Stimulated activated CD8-positive, alpha-beta memory T cell treated with anti-CD3 and anti-CD28 coated beads, Interleukin-7, amount 100 ng/mL, for 48 hours (primary cell): Measurements from ENCODE around the gene ANKRD28.
"Not testable (repeated sequence)": the region's sequence is repeated elsewhere in the genome, so short reads cannot be mapped to it uniquely, and the experiment has no call there.

Source experiments
- DNase-seq, 2 donors: peaks; one replicate each; pipeline ENCODE4 v3.0.0-alpha.2; 2020; ENCODE audit warnings: low read depth in 1 of 2; ENCODE audit errors: extremely low read depth in 1 of 2

ANKRD28 gene

DNA sequence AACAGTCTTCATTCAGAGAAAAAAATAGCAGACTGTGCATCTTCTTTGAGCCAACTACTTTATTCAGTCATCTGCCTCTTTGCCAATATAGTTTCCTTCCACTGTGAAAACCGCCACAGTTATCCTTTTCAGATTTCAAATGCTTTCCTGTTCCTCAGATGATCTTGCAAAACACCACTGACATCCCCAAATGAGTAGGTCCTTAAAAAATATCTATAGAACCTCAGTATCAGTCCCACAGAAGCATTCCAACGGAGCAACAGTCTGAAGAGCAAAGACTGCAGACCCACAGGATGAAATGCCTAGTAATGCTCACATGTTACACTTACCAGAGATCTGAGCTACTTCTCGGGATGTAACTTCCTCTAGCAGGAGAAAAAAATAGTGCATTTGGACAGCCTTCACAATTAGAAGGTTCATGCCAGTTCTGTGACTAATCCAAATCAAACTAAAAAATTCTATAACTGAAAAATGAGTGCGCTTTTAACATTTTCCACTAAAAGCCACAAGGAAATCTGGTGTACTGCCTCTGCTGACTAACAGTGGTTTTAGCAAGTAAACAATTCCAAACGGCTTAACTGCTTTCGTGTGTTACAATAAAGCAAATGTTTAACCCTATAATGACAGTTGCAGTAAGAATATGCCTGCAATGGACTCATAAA lies at the start of gene ANKRD28:
Gene ANKRD28, minus strand, starts transcription at position 338 of the 662 bp plus-strand sequence. CDS start 1,458 bp downstream, outside the sequence.
- DNase-seq = no peak

DNA sequence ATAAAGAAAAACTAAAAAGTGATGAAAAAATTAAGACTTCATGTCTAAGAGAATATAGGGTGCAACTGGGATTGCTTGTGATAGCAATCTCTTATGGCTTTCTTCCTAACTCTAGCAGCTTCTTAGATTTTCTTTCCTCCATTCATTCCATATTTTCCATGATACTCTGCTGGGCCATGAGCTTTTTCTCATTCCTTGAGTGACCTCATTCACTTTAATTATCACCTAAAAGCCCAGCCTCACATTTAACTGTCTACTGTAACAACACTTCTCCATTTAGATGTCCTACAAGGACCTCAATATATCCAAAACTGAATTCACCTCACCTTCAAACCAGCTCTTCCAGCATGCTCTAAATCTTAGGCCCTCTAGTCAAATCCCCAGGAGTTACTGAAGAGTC lies 49.5 kb upstream of the ANKRD28 start:
- DNase-seq = no peak

DNA sequence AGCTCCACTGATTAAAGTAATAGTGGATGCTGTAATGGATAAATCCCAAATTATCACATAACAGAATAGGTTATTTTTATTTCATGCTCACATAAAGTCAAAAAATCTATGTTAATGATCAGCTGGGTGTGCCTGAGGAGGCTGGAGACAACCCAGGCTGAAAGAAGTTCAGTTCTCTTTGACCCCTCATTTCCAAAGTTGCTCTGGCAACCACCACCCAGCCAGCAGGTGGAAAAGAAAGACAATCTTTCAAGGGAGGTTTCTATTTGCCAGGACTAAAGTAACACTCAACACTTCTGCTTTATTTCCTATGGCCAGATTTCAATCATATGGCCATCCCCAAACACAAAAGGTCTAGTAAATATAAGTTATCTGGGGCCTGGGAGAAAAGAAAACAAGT lies 48.8 kb upstream of the ANKRD28 start:
- no peak for DNase-seq

DNA sequence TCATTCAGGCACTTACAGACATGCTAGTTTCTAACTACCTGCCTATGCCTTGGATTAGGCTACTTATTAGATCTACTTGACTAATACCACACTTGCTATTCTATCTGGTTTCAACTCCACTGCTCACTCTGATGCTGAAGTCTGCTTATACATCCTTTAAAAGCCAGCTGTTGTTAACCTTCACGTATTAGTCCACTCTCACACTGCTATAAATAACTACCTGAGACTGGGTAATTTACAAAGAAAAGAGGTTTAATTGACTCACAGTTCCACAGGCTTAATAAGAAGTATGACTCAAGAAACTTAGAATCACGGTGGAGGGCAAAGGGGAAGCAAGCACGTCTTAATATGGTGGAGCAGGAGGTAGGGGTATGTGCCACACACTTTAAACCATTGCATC lies 47.7 kb upstream of the ANKRD28 start:
- DNase-seq = no peak

DNA sequence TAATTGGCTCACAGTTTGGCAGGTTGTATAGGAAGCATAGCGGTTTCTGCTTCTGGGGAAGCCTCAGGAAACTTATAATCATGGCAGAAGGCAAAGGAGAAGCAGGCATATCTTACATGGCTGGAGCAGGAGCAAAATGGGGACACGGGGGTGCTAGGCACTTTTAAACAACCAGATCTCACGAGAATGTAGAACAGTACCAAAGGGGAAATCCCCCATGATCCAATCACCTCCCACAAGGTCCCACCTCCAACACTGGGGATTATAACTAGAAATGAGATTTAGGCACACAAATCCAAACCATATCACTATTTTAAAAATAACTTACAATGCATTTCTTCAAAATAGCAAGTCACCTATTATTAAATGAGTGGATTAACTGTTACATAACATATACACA lies 47.1 kb upstream of the ANKRD28 start:
- DNase-seq = no peak

DNA sequence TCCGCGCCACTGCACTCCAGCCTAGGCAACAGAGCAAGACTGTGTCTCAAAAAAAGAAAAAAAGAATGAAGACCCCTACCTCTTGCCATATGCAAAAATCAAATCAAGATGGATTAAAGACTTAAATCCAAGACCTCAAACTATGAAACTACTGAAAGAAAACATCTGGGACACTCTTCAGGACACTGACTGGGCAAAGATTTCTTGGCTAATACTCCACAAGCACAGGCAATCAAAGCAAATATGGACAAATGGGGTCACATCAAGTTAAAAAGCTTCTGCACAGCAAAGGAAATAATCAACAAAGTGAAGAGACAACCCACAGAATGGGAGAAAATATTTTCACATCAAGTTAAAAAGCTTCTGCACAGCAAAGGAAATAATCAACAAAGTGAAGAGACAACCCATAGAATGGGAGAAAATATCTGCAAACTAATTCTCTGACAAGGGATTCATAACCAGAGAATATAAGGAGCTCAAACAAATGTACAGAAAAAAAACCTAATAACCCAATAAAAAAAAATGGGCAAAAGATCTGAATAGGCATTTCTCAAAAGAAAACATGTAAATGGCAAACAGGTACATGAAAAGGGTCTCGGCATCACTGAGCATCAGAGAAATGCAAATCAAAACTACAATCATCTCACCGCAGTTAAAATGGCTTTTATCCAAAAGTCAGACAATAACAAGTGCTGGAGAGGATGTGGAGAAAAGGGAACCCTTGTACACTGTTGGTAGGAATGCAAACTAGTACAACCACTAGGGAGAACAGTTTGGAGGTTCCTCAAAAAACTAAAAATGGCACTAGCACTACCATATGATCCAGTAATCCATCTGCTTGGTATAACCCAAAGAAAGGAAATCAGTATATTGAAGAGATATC lies 43.6 kb upstream of the ANKRD28 start:
- not testable (repeated sequence) for DNase-seq

DNA sequence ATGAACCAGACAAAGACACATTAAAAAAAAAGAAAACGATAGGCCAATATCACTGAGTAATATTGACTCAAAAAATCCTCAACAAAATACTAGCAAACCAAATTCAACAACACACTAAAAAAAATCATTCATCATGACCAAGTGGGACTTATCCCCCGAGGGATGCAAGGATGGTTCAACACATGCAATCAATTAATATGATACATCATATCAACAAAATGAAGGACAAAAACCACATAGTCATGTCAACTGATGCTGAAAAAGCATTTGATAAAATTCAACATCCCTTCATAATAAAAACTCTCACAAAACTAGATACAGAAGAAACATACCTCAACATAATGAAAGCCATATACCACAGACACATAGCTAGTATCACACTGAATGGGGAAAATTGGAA lies 41.8 kb upstream of the ANKRD28 start:
- DNase-seq = no peak

DNA sequence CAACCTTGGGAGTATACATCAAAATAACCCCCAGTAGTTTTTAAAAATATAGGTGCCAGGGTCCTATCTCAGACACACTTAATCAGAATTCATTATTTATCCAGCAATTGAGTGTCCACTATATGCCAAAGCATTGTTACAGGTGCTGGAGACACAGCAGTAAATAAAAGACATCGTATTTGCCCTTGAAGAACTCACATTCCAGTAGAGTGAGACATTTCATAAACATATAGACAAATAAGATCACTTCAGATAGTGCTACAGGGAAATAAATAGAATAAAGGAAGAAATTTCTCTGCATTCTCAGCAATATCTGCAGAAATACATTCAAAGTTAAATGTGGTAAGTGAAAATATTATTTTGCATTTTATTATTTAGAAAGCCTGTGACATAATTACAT lies 34.1 kb upstream of the ANKRD28 start:
- no peak for DNase-seq

DNA sequence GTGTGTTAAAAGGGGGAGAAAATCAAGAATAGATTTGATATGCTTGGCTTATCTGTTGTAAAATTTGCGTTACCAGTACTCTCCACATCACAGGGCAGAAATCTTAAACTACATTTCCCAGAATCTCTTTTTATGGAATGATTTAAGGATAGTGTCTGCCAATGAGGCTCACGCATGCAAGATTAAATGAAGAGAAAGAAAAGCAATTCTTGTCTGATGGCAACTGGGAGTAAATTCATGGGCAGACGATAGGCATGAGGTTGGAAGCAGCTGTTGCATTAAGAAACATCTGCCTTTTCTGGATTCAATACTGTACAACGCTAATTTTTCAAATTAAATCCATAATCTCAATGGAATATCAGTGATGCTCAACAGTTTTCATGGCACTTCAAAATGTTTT lies 27.2 kb upstream of the ANKRD28 start:
- no peak for DNase-seq

DNA sequence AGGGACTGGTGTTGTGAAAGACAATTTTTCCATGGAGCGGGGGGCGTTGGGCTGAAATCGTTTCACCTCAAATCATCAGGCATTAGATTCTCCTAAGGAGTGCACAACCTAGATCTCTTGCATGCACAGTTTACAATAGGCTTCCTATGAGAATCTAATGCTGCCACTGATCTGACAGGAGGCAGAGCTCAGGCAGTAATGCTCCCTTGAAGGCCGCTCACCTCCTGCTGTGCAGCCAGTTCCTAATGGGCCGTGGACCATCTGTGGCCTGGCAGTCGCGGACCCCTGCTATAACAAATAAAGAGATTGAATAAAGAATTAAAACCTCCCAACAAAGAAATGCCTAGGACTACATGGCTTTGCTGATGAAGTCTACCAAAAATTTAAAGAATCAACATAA lies 25.3 kb upstream of the ANKRD28 start:
- DNase-seq = no peak

DNA sequence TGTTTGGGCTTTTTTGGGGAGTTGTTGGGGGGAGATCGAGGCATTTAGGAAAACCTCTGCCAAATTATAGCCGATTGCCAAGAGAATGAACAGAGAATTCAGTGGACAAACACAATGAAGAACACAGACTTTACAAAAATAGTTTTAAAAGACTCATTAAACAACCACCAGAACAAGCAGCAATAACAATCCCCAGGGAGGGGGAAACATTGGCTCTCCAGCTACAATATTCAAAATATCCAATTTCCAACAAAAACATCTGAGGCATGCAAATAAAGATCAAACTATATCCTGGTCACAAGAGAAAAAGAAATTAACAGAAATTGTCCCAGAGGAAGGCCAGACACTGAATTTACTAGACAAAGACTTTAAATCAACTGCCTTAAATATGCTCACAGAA lies 24.5 kb upstream of the ANKRD28 start:
- no peak for DNase-seq

DNA sequence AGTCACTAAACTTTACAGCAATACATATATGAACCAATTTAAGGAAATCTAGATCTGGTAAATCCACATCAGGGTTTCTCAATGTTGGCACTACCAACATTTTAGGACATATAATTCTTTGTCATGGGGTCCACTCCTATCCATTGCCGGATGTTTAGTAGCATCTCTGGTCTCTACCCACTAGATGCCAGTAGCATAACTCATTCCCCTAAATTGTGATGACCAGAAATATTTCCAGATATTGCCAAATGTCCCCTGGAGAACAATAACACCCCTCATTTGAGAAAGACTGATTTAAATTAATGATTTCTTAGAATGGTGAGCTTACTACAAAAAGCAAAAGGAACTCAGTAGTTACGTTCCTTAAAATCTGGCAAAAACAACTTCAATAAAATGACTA lies 23.1 kb upstream of the ANKRD28 start:
- DNase-seq = no peak

DNA sequence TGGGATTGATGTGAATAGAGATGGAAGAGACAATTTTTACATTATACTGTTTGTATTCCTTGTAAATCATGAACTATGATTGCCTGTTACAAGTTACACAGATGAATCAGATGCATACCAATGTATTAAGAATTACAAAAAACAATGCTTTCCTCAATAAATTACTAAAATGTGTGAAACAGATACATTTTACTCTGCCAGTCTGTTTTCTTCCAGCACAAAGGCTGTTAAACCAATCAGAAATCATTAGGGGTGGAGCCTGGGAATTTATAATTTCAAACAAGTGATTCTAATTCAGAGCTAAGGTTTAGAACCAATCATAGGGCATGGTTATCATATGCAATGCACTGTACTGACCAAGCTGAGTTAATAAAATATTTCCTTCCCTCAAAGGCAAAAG lies 21.8 kb upstream of the ANKRD28 start:
- DNase-seq = no peak

DNA sequence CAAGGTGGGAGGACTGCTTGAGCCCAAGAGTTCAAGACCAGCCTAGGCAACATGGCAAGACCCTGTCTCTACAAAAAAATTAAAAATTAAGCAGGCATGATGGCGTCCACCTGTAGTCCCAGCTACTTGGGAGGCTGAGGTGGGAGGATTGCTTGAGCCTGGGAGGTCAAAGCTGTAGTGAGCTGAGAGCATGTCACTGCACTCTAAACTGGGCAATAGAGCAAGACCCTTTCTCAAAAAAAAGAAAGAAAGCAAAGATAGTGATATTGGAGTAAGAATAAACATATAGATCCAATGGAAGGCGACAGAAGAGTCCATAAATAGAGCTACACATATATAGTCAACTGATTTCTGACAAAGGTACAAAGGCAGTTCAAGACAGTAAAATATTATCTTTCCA lies 21.3 kb upstream of the ANKRD28 start:
- no peak for DNase-seq

DNA sequence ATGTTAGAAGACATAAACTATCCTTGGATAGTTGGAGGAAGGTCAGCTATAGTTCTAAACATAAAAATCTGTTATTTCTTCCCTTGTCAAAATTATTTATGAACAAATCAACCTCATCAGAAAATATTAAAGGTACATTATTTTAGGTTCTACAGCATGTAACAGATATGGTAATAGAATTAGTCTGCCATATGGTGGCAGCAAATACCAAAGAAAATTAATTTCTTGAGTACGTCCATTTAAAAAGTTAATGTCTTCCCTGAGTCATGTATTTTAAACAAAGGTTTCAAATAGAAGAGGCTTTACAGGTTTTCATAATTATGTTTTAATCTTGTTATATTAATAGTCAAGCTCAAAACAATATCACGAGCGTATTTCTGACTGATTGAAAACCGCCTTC lies 17.9 kb upstream of the ANKRD28 start:
- DNase-seq = no peak

DNA sequence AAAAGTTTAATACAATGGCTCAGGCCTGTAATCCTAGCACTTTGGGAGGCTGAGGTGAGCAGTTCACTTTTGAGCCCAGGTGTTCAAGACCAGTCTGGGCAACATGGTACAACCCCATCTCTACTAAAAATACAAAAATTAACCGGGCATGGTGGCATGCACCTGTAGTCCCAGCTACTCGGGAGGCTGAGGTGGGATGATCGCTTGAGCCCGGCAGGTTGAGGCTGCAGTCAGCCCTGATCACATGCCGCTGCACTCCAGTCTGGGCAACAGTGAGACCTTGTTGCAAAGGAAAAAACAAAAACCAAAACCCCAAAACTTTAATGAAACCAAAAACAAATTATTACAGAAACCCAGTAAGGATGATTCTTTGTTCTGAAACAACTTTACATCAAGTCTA lies 15.3 kb upstream of the ANKRD28 start:
- not testable (repeated sequence) for DNase-seq

DNA sequence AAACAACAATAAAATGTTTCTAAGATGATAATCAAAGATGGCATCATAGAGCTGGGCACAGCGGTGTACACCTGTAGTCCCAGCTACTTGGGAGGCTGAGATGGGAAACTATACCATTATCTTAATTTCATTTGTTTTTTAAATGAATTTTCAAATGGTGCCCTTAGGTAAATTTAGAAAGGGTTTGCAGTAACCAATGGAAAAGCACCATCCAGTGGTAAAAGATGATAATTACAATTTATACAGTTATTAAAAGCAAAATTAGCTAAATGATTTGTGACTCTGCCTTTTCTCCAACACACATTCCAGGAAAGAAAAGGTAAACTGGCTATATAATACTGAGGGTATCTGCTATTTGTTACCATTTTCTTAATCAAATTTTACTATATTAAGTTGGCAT lies 14.4 kb upstream of the ANKRD28 start:
- DNase-seq = no peak

DNA sequence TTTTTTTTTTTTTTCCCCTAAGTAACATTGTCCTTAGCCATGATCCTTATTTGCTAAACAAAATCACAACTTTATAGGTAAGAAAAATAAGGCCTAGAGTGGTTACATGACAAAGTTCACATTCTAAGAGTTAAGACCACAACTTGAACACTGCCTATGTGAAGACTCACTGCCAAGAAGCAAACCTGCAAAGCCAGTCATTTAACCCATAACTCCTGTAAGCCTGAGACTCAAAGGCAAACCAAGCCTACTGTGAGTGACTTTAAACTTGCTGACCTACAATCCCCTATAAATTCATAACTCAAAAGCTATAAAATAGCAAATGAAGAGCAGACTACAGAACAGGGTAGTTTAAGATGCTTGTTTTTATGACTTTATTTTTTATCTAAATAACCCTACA lies 12.9 kb upstream of the ANKRD28 start:
- DNase-seq = no peak

DNA sequence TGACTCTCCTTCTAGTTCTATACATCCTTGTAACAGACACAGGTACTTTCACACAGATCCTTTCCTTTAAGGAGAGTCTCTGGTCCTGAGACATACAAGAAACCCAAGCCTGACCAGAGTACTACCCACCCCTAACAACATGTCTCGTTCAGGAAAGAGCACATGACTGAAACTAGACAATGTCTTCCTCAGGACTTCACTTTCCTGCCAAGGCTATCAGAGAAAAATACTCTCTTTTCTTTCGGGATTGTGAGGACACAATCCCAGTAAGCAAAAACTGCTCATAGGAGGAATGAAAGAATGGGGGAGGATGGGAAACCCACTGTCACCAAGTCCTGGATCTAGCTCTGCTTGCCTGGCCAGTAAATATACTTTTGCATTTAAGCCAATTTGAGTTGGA lies 11.5 kb upstream of the ANKRD28 start:
- no peak for DNase-seq

DNA sequence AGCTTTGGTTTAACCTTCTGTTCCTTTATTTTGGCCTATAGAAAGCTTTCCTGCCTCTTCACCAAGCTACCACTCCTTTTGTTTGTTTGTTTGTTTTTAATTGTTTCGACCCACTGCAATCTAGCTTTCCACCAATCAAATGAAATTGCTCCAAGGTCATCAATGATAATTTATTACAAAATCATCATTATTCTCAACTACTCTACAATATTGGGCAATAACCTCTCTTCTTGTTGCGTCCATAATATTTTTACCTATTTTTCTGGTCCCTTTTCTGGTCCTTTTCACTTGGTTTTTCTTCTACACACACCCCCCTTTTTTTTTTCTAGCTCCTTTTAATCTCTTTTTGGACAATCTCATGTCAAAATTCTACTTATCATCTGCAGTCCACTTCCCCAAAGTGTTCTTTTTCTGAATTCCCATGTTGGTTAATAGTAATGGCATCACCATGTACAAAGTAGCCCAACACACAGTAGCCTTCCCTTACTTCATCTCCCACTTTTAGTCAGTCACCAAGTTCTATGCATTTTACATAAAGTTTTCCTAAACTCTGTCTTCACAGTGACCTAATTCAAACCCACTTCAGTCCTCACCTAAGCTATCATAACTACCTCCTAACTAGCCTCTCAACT lies 11.0 kb upstream of the ANKRD28 start:
- DNase-seq = no peak

DNA sequence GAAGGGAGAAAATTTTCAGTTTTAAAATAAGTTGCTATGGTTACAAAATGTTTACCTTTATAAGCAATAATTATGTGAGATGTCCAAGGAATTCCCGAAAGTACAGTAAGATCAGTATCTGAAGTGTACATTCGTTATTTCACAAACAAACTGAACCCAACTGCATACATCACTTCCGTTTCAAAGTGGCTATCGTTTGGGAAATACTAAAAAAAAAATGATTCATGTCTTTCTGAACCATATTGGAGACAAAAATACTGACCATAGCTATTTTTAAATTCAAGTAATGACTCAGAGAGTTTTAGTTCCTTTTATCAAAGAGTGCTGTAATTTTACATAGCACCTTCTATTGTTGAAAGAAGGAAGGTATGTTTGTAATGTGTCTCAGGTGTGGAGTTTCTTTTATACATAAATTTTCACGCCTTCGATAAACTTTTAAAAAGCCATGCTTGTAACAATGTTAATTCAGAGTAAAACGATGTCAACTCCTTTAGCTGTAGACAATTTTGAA lies 8.0 kb upstream of the ANKRD28 start:
- no peak for DNase-seq
